ENCODE results near the gene AK3. TPM values are rescaled to one million over a fixed set of nuclear protein-coding genes. Genes with fewer than 3 reads are reported as not detected.
A peak's percentile ranks its signal among the peaks of the same experiment; 100 is the strongest.

Gene AK3
- total RNA-seq, 1 donor from 2014 or later, result 45.1 TPM

DNA sequence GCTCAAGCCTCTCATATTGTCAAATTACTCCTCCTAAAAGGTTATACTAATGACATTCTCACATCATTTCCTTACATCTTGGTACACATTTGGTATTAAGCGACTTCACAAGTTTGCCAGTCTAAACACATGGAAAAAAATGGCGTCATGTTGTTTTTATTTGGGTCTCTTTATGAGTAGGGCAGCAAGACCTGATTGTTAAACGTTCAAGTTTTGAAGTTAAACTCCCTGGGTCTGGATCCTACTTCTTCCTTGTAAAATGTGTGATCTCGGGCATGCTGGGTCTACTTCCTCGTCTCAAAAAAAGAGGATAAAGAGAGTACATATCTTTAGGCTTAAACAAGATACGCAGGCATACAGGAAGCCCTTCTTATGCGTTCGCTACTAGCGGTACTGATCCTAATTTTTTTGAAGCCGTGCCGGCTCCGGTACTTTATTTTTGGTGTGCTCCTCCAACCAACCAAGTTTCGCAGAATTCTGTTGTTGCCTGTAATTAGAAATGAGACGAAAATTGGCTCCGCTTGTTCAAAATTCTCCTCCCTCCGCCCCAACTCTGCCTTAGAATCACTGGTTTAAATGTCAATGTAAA is 62.2 kb downstream of the AK3 start:
- FAIRE-seq, result no peak
- Histone ChIP-seq H3K9me3 (ENCODE audit: insufficient read depth, low read depth, low read length) (no peaks in the 10 kb centered on the region), H3K27ac (ENCODE audit: low read depth, low read length) (peak overlapping the region; percentile 94), H3K4me2 (ENCODE audit: low read length) (peak overlapping the region; percentile 100), H2AFZ (ENCODE audit: low read depth, low read length) (peak overlapping the region; percentile 83), H3K27me3 (ENCODE audit: insufficient read depth, low read length) (no peaks in the 10 kb centered on the region), H3K4me1 (ENCODE audit: insufficient read depth, low read length) (peaks cover 17% of the 10 kb centered on the region), H3K79me2 (ENCODE audit: insufficient read depth, low read length) (peaks cover 39% of the 10 kb centered on the region), H4K20me1 (ENCODE audit: insufficient read depth, low read length) (peaks cover 13% of the 10 kb centered on the region), H3K36me3 (ENCODE audit: insufficient read depth, low read length) (no peaks in the 10 kb centered on the region), H3K9ac (ENCODE audit: low read length) (peak overlapping the region; percentile 97), H3K4me3 (ENCODE audit: insufficient read depth, low read depth, low read length) (peak overlapping the region; percentile 89)
- H3K9me3 Mint-ChIP-seq (ENCODE audit: unreplicated experiment), result no peaks in the 10 kb centered on the region
- H3K36me3 Mint-ChIP-seq (ENCODE audit: low read depth, unreplicated experiment), result no peaks in the 10 kb centered on the region
- H3K27me3 Mint-ChIP-seq (ENCODE audit: low read depth, unreplicated experiment), result no peaks in the 10 kb centered on the region
- H3K4me3 Mint-ChIP-seq (ENCODE audit: unreplicated experiment), result no peak overlapping the region
- peaks cover 2% of the 10 kb centered on the region for H3K4me1 Mint-ChIP-seq (ENCODE audit: low read depth, unreplicated experiment)
- DNase-seq (ENCODE audit: low read depth), result no peak
- no peak overlapping the region for H3K27ac Mint-ChIP-seq (ENCODE audit: unreplicated experiment)
- TF ChIP-seq EZH2 (IDR thresholded peaks at IDR 0.05; ENCODE audit: insufficient read depth, low read length), result no peak
- TF ChIP-seq, protein P1, sequence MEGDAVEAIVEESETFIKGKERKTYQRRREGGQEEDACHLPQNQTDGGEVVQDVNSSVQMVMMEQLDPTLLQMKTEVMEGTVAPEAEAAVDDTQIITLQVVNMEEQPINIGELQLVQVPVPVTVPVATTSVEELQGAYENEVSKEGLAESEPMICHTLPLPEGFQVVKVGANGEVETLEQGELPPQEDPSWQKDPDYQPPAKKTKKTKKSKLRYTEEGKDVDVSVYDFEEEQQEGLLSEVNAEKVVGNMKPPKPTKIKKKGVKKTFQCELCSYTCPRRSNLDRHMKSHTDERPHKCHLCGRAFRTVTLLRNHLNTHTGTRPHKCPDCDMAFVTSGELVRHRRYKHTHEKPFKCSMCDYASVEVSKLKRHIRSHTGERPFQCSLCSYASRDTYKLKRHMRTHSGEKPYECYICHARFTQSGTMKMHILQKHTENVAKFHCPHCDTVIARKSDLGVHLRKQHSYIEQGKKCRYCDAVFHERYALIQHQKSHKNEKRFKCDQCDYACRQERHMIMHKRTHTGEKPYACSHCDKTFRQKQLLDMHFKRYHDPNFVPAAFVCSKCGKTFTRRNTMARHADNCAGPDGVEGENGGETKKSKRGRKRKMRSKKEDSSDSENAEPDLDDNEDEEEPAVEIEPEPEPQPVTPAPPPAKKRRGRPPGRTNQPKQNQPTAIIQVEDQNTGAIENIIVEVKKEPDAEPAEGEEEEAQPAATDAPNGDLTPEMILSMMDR (IDR thresholded peaks at IDR 0.05; ENCODE audit: insufficient read depth, low read depth, low read length), result no peak

DNA sequence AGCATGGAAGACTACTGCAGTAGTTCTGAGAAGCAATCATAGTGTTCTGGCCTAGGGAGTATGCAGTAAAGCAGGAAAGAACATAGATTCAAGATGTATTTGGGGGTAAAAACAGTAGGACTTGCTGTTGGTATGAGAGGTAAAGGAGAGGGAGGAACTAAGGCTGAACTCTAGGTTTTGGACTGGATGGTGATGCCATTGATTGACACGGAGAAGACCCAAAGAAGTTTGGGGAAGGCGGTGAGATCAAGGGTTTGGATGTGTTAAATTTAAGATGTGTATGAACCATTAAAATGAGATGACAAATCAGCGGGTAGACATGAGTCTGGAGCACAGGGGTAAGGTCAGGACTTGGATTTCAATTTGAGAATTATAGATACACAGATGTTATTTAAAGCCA is 63.6 kb downstream of the AK3 start:
- no peaks in the 10 kb centered on the region for H3K27me3 ChIP-seq (ENCODE audit: insufficient read depth, low read length)
- H3K27ac ChIP-seq (ENCODE audit: low read depth, low read length), result no peak overlapping the region
- peaks cover 29% of the 10 kb centered on the region for H3K79me2 ChIP-seq (ENCODE audit: insufficient read depth, low read length)
- H4K20me1 ChIP-seq (ENCODE audit: insufficient read depth, low read length), result peaks cover 6% of the 10 kb centered on the region
- peaks cover 17% of the 10 kb centered on the region for H3K4me1 ChIP-seq (ENCODE audit: insufficient read depth, low read length)
- H3K9me3 Mint-ChIP-seq (ENCODE audit: unreplicated experiment), result no peaks in the 10 kb centered on the region
- no peak overlapping the region for H3K4me2 ChIP-seq (ENCODE audit: low read length)
- no peak overlapping the region for H3K4me3 Mint-ChIP-seq (ENCODE audit: unreplicated experiment)
- no peaks in the 10 kb centered on the region for H3K9me3 ChIP-seq (ENCODE audit: insufficient read depth, low read depth, low read length)
- H3K4me3 ChIP-seq (ENCODE audit: insufficient read depth, low read depth, low read length), result no peak overlapping the region
- no peaks in the 10 kb centered on the region for H3K36me3 Mint-ChIP-seq (ENCODE audit: low read depth, unreplicated experiment)
- H3K27me3 Mint-ChIP-seq (ENCODE audit: low read depth, unreplicated experiment), result no peaks in the 10 kb centered on the region
- H3K36me3 ChIP-seq (ENCODE audit: insufficient read depth, low read length), result no peaks in the 10 kb centered on the region
- no peak for TF ChIP-seq EZH2 (IDR thresholded peaks at IDR 0.05; ENCODE audit: insufficient read depth, low read length)
- TF ChIP-seq, protein P1 (IDR thresholded peaks at IDR 0.05; ENCODE audit: insufficient read depth, low read depth, low read length), result no peak
- peaks cover 2% of the 10 kb centered on the region for H3K4me1 Mint-ChIP-seq (ENCODE audit: low read depth, unreplicated experiment)
- H3K27ac Mint-ChIP-seq (ENCODE audit: unreplicated experiment), result no peak overlapping the region
- no peak overlapping the region for H3K9ac ChIP-seq (ENCODE audit: low read length)
- H2AFZ ChIP-seq (ENCODE audit: low read depth, low read length), result no peak overlapping the region
- no peak for DNase-seq (ENCODE audit: low read depth)
- no peak for FAIRE-seq

DNA sequence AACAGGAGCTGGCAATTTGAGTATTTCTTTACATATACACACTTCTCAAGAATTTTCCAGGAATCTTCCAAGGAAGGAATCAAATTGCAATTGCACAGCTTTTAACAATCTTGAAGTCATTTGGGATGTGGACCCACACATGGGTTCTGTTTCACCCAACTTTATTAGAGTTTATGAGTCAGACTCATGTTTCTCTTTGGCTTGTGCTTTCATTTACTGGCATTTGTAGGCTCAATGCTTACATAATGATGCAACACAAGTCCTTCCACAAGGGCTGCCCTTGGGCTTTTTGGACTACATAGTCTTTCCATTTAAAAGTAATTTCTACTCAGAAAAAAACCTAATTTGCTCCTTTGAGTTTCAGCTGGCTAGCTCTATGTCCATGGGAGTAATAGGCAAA is 66.2 kb downstream of the AK3 start:
- Histone ChIP-seq H3K9me3 (ENCODE audit: insufficient read depth, low read depth, low read length) (no peaks in the 10 kb centered on the region), H3K4me1 (ENCODE audit: insufficient read depth, low read length) (peaks cover 7% of the 10 kb centered on the region), H2AFZ (ENCODE audit: low read depth, low read length) (no peak overlapping the region), H3K9ac (ENCODE audit: low read length) (no peak overlapping the region), H3K27ac (ENCODE audit: low read depth, low read length) (no peak overlapping the region), H3K4me2 (ENCODE audit: low read length) (no peak overlapping the region), H3K36me3 (ENCODE audit: insufficient read depth, low read length) (no peaks in the 10 kb centered on the region), H3K79me2 (ENCODE audit: insufficient read depth, low read length) (peaks cover 3% of the 10 kb centered on the region), H3K27me3 (ENCODE audit: insufficient read depth, low read length) (no peaks in the 10 kb centered on the region), H3K4me3 (ENCODE audit: insufficient read depth, low read depth, low read length) (no peak overlapping the region), H4K20me1 (ENCODE audit: insufficient read depth, low read length) (no peaks in the 10 kb centered on the region)
- H3K36me3 Mint-ChIP-seq (ENCODE audit: low read depth, unreplicated experiment), result no peaks in the 10 kb centered on the region
- no peak overlapping the region for H3K27ac Mint-ChIP-seq (ENCODE audit: unreplicated experiment)
- H3K27me3 Mint-ChIP-seq (ENCODE audit: low read depth, unreplicated experiment), result no peaks in the 10 kb centered on the region
- TF ChIP-seq EZH2 (IDR thresholded peaks at IDR 0.05; ENCODE audit: insufficient read depth, low read length), result no peak
- TF ChIP-seq, protein P1 (IDR thresholded peaks at IDR 0.05; ENCODE audit: insufficient read depth, low read depth, low read length), result no peak
- peaks cover 2% of the 10 kb centered on the region for H3K4me1 Mint-ChIP-seq (ENCODE audit: low read depth, unreplicated experiment)
- DNase-seq (ENCODE audit: low read depth), result peak; percentile 85
- FAIRE-seq, result no peak
- no peak overlapping the region for H3K4me3 Mint-ChIP-seq (ENCODE audit: unreplicated experiment)
- no peaks in the 10 kb centered on the region for H3K9me3 Mint-ChIP-seq (ENCODE audit: unreplicated experiment)

Data from astrocyte (in vitro differentiated cells and primary cell).